ENCODE results near the gene NCAPH2. TPM values are rescaled to one million over a fixed set of nuclear protein-coding genes. Genes with fewer than 3 reads are reported as not detected.

The NCAPH2 gene
- total and polyA plus RNA-seq, 2 of the 13 experiments (the other 11 are each of a cell fraction or from before 2014, with no cell fraction given) = 28.1 to 64.4 TPM

- Histone ChIP-seq H3K27ac (ENCODE audit: extremely low read length, insufficient read depth, low read length) (no peak overlapping the region), H3K4me2 (ENCODE audit: low read depth, low read length) (no peak overlapping the region), H3K27me3 (ENCODE audit: control insufficient read depth in 1 of 2, insufficient read depth in 2 of 2, low read length in 2 of 2) (peaks cover 0 to 24% of the 10 kb centered on the region in 2 experiments; a peak in 2 of 5 replicates), H3K4me3 (replicated peaks in 1 of 3; ENCODE audit: insufficient read depth in 1 of 3, low read depth in 2 of 3, low read length in 3 of 3) (no peak overlapping the region), H3K9me3 (ENCODE audit: low read length) (no peaks in the 10 kb centered on the region), H2AFZ (ENCODE audit: low read length) (no peak overlapping the region), H3K9ac (ENCODE audit: insufficient read depth, low read depth, low read length) (no peak overlapping the region), H3K79me2 (ENCODE audit: insufficient read depth, low read length) (no peaks in the 10 kb centered on the region), H3K4me1 (ENCODE audit: insufficient read depth, low read length) (peaks cover 11% of the 10 kb centered on the region), H4K20me1 (ENCODE audit: insufficient read depth, low read length) (no peaks in the 10 kb centered on the region), H3K36me3 (replicated peaks in 1 of 2; ENCODE audit: control insufficient read depth in 1 of 2, insufficient read depth in 2 of 2, low read length in 2 of 2) (no peaks in the 10 kb centered on the region)
- TF ChIP-seq CENPX (CRISPR knock-in tag; IDR thresholded peaks at IDR 0.05) (no peak), HHEX (CRISPR knock-in tag; IDR thresholded peaks at IDR 0.05) (no peak), ZNF784 (CRISPR knock-in tag; IDR thresholded peaks at IDR 0.05; ENCODE audit: borderline replicate concordance) (no peak), ZNF343 (CRISPR knock-in tag; IDR thresholded peaks at IDR 0.05) (no peak), EEA1 (CRISPR knock-in tag; IDR thresholded peaks at IDR 0.05; ENCODE audit: borderline replicate concordance) (no peak), ZNF790 (CRISPR knock-in tag; IDR thresholded peaks at IDR 0.05; ENCODE audit: borderline replicate concordance) (no peak)
- BruUV-seq (replicated peaks) = no TSS peak
- DNase-seq (ENCODE audit: low spot score) (no peak), FAIRE-seq (no peak), ATAC-seq (no peak)
- ChIA-PET CTCF (ENCODE audit: low intra/inter-chr PET ratio, low total read pairs) (interaction anchor here (1.2 kb wide), 1 partner anchor 52 kb away, joined by 3 read pairs; no protein-coding TSS in a partner anchor), POLR2A (no interaction called here)
- in situ Hi-C loops (cut with HindIII; ENCODE audit: extremely low pct_ligation_motif_present, low pct_unique_long_range_greater_than_20kb) (no loop called here), intact Hi-C loops (cut with micrococcal nuclease; ENCODE audit: unreplicated experiment) (loop anchor here (5.0 kb wide), 1 partner anchor 34 kb away; the partner anchor contains the start of gene SCO2)
- WGBS (ENCODE audit: low lambda C conversion rate) = 52% methylated on average over 34 of the region's 34 CpGs
These were observed 53.7 kb downstream of the NCAPH2 start for GRCh38 chr22:50561401-50562358.

Measured in HepG2 (cell line).